NCI-H524 (cell line): ENCODE results near the gene PHRF1.

Experiments
- DNase-seq, 2 experiments: peaks; one replicate each; lab custom pipeline; 2025; lab: John Stamatoyannopoulos, UW

PHRF1 gene

DNA sequence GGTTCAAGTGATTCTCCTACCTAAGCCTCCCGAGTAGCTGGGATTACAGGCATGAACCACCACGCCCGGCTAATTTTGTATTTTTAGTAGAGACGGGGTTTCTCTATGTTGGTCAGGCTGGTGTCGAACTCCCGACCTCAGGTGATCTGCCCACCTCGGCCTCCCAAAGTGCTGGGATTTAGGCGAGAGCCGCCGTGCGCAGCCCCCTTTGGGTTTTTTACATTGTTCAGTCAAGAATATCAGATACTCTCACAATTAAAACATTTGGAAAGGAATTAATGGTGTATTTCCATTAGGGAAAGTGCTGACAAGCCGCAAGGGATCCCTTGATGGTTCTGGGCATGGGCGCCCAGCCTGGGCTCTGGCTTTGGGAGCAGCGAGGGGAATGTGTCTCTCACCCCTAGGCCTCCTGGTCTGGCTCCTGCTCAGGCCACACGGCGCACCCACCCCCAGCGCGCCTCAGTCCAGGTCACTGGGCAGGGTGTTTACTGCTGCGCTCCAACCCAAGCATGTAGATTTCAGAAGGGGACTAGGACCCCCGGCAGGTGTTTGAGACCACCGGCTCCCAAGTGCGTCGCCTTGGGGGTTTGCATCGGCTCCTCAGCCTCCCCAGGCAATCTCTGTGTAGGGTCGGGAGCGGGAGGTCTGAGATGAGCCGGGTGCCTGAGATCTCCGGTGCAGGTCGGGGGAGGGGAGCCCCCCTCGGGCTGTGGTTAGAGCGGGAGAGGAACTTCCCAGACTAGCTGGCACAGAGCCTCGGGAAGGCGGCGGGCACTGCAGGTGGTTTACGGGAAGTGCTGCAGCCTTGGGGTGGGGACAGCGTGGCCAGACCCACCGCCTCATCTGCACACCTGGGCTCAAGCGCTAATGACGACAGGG, 40.3 kb downstream of the PHRF1 start:
- no peak for DNase-seq

DNA sequence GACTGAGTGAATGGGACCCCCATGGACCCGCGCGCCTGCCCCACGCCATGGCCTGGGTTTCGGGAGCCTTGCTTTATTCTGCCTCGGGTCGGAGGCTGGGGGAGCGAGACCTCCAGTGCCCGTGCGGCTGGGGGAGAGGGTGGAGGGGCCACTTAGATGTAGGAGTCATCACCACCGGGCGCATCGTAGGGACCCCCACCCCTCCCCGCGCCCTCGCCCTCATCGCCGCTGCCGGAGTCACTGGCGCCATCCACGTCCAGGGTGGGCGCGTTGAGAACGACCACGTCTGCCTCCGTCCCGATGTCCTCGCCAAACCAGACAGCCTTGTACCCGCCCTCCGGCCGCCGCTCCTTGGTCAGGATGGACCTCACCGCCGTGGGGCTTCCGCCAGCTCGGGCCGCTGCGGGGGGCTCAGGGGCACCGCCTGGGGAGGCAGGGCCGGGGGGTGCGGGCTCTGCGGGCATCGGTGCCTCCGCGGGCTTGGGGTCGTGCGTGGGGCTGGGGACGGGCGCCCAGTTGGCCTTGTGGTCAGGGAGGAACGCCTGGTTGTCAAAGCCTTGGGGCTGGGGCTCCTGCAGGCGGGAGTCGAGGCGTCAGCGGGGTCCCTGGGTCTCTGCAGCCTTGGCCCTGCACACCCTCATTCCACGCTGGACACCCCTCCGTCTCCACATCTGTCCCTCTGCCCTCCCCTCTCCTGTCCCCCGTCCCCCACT, 41.1 kb downstream of the PHRF1 start:
- no peak for DNase-seq

DNA sequence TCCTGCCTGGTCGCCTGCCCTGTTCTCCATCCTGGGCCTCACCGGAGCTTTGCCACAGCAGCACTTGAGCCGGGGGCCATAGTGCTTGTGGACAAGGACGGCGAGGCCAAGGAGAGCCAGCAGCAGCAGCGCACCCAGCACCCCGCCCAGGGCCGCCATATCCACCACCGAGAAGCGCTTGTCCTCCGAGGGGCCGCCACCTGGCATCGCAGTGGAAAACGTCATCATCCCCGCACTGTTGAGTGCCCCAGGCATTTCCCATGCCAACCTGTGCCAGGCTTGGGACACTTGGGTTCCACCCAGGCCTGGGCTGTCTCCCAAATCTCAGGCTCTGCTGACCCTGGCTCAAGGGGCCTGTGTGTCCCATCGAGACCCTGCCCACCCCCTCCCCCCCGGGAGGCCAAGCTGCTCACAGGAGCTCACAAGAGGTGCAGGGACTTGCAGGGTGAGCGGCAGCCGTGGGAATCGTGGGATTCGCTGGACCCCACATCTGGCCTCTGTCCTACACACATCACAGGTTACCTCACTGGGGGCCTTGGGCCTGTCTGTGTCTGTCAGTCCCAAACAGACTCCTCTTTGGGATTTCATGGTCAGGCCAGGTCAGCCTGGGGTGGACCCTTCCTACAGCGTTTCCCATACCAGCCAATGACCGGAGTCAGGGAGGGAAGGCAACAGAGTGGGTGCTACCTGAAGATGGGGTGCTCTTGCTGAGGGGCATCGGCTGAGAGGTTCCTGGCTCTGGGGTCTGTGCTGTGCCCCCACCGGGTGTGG, 41.8 kb downstream of the PHRF1 start:
- no peak for DNase-seq

DNA sequence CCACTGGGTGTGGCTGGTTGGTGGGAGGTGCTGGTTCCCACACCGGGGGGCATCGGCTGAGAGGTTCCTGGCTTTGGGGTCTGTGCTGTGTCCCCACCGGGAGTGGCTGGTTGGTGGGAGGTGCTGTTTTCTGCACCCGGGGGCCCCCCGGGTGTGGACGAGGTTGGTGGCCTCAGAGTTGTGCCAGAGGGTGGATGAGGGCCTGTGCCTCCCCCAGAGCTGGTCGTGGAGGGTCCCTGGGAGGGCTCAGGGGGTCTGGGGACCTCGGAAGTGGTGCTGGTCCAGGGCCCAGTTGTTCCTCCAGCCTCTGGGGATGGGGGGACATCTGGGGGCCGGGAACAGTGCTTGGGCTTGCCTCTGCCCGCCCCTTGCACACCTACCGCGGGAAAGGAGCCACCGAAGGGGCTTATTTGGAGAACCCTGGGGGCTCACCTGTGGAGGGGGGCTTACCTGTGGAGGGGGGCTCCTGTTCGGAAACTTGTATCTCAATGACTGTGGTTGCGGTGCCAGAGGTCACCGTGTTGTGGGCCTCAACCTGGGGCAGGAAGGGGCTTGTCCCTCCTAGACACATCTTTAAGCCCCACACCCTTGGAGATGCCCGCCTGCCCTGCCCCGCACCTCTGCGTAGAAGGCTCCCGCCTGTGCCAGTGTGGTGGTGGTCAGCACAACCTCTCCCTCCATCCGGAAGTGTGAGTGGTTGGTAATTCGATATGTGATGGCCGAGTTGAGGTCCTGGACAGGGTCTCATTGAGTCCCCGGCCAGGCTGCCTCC, 42.8 kb downstream of the PHRF1 start:
- DNase-seq = no peak

DNA sequence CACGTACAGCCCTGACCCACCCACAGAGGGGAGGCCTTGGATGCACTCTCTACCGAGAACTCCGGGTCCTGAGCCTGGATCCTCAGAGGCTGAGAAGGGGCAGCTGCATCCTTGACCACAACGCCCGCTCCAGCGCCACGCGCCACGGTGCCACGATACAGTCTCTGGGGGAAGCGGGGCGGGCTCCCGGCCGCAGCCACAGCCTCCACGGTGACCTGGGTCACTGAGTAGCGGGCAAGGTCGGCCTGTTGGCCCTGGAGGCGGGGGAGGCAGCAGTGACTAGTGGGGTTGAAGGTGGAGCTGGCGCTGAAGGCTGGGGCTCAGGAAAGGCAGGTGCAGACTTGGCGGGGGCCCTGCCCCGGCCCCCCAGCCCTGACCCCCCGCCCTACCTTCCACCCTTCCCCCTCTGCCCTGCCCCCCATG, 43.4 kb downstream of the PHRF1 start:
- DNase-seq = no peak

DNA sequence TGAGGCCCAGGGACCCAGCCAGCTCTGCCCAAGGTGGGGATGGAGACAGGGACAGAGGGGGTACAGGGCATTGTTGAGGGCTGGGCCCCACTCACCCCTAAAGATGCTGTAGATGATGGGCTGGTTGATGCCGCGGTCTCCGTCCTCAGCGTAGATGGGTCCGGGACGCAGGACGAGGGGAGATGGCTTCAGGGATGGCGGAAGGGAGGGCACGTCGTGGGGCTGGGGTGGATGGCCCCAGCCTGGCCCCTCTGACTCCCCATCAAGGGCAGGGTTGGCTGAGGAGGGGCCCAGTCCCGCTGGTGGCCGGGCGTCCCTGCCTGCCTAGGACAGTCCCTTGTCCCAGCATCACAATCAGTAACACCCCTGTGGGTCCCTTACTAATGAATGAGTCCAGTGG, 43.9 kb downstream of the PHRF1 start:
- no peak for DNase-seq

DNA sequence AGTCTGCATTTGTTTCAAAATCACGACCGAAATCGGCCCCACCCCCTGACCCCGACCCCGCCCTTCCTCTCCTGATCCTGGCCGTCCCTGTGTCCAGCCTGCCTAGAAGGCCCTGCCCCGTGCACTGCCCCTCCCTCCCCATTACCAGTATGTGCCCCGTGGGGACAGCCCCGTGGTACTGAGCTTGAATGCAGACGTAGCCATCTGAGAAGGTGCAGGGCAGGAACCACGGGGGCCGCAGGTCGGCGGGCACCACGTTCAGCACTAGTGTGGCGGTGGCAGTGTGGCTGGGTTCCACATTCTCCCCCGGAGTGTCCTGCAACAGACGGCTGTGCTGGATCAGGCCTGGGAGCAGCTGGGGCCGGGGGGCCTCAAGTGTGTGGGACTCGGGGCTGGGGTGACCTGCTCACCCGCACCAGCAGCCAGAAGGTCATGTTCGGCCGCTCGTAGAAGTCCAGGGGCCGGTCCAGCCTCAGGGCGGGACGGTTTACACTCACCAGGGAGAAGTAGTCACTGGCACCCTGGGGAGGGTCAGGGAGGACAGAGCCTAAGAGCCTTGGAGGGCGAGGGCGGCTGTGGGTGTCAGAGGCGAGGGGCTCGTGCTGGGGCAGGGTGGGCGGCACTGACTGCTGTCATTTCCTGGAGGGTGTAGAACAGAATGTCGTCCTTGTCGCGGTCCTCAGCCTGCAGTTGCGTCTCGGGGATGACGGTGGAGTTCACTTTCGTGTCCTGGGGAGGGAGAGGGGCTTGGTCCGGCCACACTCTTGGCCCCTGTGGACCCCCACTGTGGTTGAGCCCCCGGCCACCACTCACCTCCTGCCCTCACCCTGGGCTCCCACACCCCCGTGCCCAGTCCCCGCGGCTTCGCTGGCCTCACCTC, 44.9 kb downstream of the PHRF1 start:
- no peak for DNase-seq

DNA sequence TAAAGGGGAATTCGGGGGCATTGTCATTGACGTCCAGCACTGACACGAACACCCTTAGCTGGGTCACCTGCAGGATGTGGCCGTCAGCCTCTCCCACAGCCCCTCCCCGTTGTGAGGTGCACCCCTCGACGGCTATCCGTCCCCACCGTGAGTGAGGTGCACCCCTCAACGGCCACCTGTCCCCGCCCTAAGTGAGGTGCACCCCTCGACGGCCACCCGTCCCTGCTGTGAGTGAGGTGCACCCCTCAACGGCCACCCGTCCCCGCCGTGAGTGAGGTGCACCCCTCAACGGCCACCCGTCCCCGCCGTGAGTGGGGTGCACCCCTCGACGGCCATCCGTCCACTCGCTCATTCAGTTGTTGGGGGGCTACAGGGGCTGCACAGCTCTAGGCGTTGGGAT, 45.6 kb downstream of the PHRF1 start:
- DNase-seq = no peak

DNA sequence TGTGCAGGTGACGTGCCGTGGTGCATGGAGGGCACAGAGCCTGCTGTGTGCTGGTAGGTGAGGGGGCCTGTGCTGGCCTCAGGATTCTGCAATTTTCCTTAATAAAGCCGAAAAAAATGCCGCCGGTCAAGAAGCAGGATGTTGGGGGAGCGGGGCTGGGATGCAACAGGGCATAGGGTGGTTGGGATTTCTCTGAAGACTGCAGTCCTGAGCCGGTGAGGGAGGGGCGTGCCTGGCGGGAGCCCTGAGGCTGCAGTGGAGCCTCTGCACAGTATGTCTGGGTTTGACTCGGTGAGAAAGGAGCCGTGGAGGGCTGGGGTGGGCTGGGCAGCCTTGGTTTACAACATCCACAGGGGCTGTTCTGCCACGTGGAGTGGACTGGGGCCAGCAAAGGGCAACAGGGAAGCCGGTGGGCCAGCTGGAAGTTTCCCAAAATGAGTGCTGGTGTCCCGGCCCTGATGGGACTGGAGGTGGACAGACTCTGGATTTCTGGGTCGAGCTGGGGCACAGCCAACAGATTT, 47.1 kb downstream of the PHRF1 start:
- no peak for DNase-seq

DNA sequence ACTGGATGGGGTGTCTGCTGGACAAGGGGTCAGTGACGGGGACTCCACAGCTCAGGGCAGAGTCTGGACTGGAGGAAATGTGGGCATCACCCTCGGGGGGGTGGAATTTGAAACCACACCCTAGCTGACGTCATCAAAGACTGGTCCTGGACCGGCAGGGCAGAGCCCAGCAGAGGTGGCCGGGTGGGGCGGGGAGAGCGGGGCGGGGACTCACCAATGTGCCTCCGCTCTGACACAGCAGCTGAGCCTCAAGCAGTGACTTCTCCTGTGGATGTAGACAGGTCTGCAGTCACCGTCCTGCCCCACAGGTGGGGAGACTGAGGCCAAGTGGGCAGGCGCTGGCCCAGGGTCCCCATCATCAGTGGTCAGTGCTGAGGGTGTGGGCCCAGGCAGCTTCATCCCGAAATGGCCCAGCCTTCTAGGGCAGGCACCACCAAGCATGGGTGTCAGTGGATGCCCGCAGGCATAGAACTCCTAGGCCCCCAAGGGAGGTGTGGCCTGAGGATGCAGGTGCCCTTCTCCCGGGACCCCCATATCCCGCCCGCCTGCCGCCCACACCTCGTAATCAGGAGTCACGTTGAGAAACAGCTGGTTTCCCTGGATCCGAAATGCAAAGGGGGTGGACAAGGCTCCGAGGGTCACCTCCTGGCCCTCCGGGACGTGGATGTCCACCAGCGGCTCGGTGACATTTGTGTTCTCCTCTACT, 47.9 kb downstream of the PHRF1 start:
- DNase-seq = no peak

DNA sequence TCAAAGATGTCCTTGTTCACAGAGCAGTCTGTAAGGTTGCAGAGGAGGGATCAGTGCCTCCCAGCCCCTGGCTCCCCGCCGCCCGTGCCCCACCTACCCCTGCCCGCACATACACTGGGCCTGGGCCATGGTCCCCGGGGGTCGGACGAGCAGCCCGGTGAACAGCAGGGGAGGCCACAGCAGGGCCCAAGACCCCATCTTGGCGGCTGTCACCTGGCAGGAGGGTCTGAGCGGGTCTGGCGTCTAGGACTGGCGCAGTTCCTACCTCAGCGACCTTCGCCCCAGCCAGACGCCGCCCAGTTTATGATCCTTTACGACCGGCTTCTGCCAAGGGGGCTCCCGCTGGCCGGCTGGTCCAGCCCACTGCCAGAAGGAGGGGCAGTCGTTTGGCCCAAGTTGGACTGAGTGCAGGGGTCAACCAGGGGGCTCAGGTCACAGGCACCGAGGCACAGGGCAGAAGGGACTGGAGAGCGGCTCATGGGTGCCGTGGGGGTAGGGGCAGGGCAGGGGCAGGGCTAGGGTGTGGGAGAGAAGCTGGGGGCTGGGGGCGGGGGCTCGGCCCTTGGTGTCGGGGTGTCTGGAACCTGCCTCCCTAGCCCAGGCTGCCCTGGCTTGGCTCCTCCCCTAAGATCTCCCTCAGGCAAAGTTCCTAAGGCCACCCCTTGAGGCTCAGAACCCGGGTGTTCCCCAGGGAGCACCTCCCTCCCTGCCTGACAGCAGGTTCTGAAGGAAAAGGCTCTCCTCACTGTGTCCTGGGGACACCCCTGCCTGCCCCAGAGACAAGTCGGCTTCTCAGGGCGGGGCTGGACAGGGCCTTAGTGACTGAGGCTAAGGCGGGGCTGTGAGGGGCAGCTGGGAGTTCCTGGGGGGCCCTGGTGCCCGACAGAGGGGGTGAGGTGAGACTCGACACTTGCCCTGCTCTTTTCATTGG, 48.7 kb downstream of the PHRF1 start, which contains the start of gene CDHR5:
Gene CDHR5 (minus strand): TSS at position 251 of the 931 bp plus-strand sequence. CDS start 53 bp downstream, at position 198.
- DNase-seq = no peak

DNA sequence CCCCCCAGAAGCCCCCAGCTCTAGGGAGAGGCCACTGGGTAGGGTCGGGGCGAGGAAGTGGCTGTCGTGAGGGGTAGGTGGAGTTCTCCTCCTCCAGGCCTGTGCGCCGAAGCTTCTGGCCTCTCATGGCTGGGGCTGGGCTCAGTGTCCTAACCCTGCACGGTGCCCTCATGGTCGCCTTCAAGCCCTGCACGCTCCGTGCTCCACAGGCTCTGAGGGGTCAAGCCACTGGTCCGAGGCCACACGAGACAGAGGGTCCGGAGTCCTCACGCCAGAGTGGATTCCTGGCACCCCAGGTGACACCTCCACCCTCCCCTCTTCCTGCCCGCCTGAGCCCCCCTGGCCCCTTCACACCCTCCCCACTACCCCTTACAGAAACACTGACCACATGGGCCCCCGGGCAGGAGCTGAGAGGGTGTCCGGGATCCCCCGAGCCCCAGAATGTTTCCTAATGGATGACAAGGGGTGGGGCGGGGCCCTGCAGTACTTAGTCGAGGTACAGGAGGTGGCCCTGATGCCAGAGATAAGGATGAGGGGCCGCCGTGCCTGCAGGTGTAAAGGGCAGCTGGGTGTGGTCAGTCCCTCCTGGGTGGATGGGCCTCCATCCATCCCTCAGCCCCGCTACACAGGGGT, 49.5 kb downstream of the PHRF1 start:
- no peak for DNase-seq

DNA sequence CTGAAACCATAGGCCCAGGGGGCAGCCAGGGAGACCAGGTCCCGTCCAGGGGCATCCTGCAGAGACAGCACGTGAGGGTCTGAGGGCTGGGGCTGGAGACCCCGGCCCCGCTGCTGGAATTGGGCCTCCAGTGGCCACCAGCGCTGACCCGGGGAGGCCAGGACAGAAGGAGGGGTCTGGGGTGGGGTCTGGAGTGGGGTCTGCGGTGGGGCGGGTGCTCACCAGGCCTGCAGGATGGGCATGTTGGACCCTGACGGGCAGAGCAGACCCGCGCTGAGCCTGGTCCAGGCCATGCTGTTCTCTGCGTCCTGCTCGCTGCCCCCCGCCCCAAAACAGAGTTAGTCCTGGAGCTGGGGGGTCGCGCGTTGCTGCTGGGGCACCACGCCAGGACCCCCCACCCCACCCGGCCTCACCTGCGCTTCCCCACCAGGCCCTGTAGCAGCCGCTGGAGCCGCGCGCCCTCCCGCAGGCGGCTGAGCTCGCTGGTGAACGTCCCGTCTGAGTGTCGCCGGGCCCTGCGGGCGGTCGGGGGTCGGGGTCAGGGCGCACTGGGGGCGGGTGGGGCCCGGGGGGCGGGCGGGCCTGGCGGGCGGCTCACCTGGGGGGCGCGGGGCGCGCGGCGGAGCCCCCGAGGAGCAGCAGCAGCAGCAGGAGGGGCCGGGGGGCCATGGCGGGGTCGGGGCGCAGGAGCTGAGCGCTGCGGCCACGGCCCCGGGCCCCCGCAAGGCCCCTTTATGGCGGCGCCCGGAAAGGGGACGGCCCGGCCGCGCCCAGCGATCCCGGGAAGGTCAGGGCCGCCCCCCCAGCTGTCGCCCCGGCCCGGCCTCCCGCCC, 50.4 kb downstream of the PHRF1 start, which contains the start of gene SCT:
Gene SCT (minus strand): TSS at position 707 of the 833 bp plus-strand sequence. CDS start 38 bp downstream, at position 669.
- DNase-seq = no peak

DNA sequence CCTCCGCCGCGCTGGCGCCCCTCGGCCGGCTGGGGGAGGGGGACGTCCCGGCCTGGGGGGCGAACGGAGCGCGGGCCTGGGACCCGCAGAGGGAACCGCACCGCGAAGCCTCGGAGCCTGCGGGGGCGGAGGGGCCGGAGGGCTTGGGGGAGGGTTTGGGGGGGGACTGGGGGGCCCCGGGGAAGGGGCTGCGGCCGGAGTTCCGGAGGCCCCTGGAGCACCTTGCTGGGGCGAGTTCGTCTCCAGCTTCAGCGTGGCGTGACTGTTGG, 51.0 kb downstream of the PHRF1 start:
- DNase-seq = no peak

DNA sequence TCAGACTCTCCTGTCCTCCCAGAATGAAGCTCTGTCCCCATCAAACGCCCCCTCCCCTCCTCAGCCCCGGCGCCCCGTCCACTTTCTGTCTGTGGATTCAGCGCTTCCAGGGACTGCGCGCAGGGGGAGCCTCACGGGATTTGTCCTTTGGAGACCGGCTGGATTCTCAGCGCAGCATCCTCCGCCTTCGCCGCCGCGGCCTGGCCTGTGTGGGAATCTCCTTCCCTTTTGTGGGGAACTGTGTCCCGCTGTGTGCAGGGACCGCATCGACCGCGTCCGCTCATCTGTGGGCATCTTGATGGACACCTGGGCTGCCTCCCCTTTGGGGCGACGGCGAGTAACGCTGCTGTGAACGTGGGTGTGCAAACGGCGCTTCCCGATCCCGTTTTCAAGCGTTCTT, 51.8 kb downstream of the PHRF1 start:
- no peak for DNase-seq

DNA sequence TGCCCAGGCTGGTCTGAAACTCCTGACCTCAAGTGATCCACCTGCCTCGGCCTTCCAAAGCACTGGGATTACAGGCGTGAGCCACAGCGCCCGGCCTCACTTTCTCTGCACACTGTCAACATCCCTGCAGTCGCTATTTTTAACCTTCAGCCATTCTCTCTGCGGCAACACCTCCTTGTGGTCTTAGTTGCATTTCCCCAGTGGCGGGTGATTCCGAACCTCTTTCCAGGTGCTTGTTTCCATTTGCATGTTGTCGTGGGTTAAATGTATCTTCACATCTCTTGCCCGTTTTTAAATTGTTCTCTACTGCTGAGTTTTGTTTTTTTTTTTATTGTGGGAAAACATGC, 52.9 kb downstream of the PHRF1 start:
- DNase-seq = no peak

DNA sequence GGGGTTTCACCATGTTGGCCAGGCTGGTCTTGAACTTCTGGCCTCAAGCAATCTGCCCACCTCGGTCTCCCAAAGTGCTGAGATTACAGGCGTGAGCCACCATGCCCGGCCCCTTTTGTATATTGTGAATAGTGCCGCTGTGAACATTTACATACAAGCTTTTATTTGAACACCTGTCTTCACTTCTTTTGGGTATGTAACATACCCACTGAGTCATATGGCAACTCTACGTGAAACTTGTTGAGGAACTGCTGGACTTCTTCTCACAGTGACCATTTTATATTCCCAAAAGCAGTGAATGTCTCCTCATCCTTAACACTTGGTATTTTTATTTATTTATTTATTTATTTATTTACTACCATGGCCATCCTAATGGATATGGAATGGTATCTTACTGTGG, 54.6 kb downstream of the PHRF1 start:
- no peak for DNase-seq
